MM.1S (cell line): ENCODE results near the gene PXN.

Source experiments
- EZH2 ChIP-seq: fragments of 300-600 bp; sonication (generic); optimal IDR thresholded peaks from 2 replicates; pipeline ENCODE3; 2017; ENCODE audit warnings: low read depth, mild to moderate bottlenecking, antibody characterized with exemption, low read length, mixed read lengths
- EZH2phosphoT487 ChIP-seq: fragments of 300-600 bp; sonication (generic); IDR thresholded peaks from 2 replicates; pipeline ENCODE4 v1.6.1; 2018; ENCODE audit warnings: antibody characterized with exemption, low read length
- TF ChIP-seq, protein P1 (sequence below): fragments of 300-600 bp; sonication (generic); IDR thresholded peaks from 2 replicates; pipeline ENCODE4 v1.5.1; 2016; ENCODE audit warnings: antibody characterized with exemption, low read length, mixed read lengths

GRCh38 chr12:120262852-120263747, 2.4 kb downstream of the PXN start:
- TF ChIP-seq, protein P1, sequence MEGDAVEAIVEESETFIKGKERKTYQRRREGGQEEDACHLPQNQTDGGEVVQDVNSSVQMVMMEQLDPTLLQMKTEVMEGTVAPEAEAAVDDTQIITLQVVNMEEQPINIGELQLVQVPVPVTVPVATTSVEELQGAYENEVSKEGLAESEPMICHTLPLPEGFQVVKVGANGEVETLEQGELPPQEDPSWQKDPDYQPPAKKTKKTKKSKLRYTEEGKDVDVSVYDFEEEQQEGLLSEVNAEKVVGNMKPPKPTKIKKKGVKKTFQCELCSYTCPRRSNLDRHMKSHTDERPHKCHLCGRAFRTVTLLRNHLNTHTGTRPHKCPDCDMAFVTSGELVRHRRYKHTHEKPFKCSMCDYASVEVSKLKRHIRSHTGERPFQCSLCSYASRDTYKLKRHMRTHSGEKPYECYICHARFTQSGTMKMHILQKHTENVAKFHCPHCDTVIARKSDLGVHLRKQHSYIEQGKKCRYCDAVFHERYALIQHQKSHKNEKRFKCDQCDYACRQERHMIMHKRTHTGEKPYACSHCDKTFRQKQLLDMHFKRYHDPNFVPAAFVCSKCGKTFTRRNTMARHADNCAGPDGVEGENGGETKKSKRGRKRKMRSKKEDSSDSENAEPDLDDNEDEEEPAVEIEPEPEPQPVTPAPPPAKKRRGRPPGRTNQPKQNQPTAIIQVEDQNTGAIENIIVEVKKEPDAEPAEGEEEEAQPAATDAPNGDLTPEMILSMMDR: no peak
- TF ChIP-seq EZH2: no peak
- TF ChIP-seq EZH2phosphoT487: no peak
